K562 (cell line): Measurements from ENCODE around the gene LZTS2. TPM values are rescaled to one million over a fixed set of nuclear protein-coding genes. Genes with fewer than 3 reads are reported as not detected.
A peak's percentile ranks its signal among the peaks of the same experiment; 100 is the strongest.

Source experiments
- ATAC-seq: fragments of 200-7000 bp; cut with Tn5 transposase; 3 replicates; pipeline ENCODE4 v1.9.1; 2020; ENCODE audit warnings: moderate library complexity
- BruUV-seq: library from RNA; stranded (reverse); fragments of 400-500 nt; replicated peaks from 2 replicates; lab custom pipeline; 2021; lab: Mats Ljungman, UMichigan
- CTCF ChIA-PET: fragments of 300-600 bp; formaldehyde crosslinking; extraction: SDS; loops from one replicate; lab custom pipeline; 2021; ENCODE audit warnings: low intra/inter-chr PET ratio; lab: Yijun Ruan, JAX
- POLR2A ChIA-PET: fragments of 300-600, 350-650 bp; sonication (Branson Sonifier 250); formaldehyde crosslinking; extraction: SDS; loops from one replicate; lab custom pipeline; 2021; ENCODE audit warnings: antibody characterized with exemption, inconsistent platforms; lab: Yijun Ruan, JAX
- DNase-seq, 4 experiments: peaks; one replicate each; pipeline versions ENCODE4 v3.0.0 to v3.0.0-alpha.2; 2011 to 2018; ENCODE audit warnings: low spot score in 3 of 4, mixed read lengths in 3 of 4; ENCODE audit errors: extremely low read depth in 1 of 4
- FAIRE-seq: peaks from 2 replicates; lab custom pipeline; 2011; peaks lifted over from hg19 to GRCh38; lab: Jason Lieb, UNC
- H2AFZ ChIP-seq: 2 replicates; pipeline ENCODE4 v1.6.0; 2011; ENCODE audit warnings: low read depth, low read length, control low read depth, inconsistent platforms
- H3K27ac ChIP-seq: fragments of 200-600 bp; 3 replicates; pipeline ENCODE4 v1.8.0; 2011; ENCODE audit warnings: low read depth, mild to moderate bottlenecking, control low read depth, inconsistent platforms, low read length, moderate library complexity, mixed read lengths; ENCODE audit errors: extremely low read depth
- H3K27me3 ChIP-seq, 2 experiments: fragments of 300-600 bp in 1 of 2; 2 replicates in 1 of 2; 3 replicates in 1 of 2; pipeline versions ENCODE4 v1.6.0 to v1.8.0; 2011; ENCODE audit warnings: inconsistent platforms in 2 of 2, low read length in 2 of 2, mild to moderate bottlenecking in 1 of 2, mixed read lengths in 1 of 2, moderate library complexity in 1 of 2; ENCODE audit not compliant: control insufficient read depth in 2 of 2, insufficient read depth in 2 of 2
- H3K36me3 ChIP-seq: fragments of 300-600 bp; 3 replicates; pipeline ENCODE4 v1.8.0; 2011; ENCODE audit warnings: mild to moderate bottlenecking, low read length, inconsistent platforms; ENCODE audit not compliant: control insufficient read depth, insufficient read depth
- H3K4me1 ChIP-seq, 2 experiments: fragments of 200-600 bp in 1 of 2; replicated peaks in 1 of 2; 2 replicates in 1 of 2; 3 replicates in 1 of 2; pipeline versions ENCODE4 v1.5.1 to v1.8.0; 2011; ENCODE audit warnings: inconsistent platforms in 2 of 2, low read length in 2 of 2, mild to moderate bottlenecking in 1 of 2, mixed read lengths in 1 of 2, moderate library complexity in 1 of 2; ENCODE audit not compliant: control insufficient read depth in 2 of 2, insufficient read depth in 2 of 2
- H3K4me2 ChIP-seq: 2 replicates; pipeline ENCODE4 v1.6.1; 2011; ENCODE audit warnings: low read length, control low read depth, inconsistent platforms, mixed read lengths; ENCODE audit not compliant: insufficient read depth
- H3K4me3 ChIP-seq: fragments of 200-600 bp; sonication (generic), shearing (Covaris generic); 2 replicates; pipeline ENCODE4 v1.5.1; 2016; ENCODE audit warnings: control low read depth, inconsistent platforms
- H3K79me2 ChIP-seq: fragments of 200-600 bp; 3 replicates; pipeline ENCODE4 v1.8.0; 2011; ENCODE audit warnings: low read length, inconsistent platforms; ENCODE audit not compliant: control insufficient read depth, insufficient read depth
- H3K9ac ChIP-seq, 2 experiments: 2 replicates each; pipeline versions ENCODE4 v1.6.0 to v1.6.1; 2011; ENCODE audit warnings: low read depth in 2 of 2, low read length in 2 of 2, control low read depth in 1 of 2, inconsistent platforms in 1 of 2, mild to moderate bottlenecking in 1 of 2, mixed read lengths in 1 of 2; ENCODE audit not compliant: insufficient read depth in 1 of 2
- H3K9me1 ChIP-seq: one replicate; pipeline ENCODE4 v1.6.0; 2011; ENCODE audit warnings: inconsistent platforms, mild to moderate bottlenecking, low read length, moderate library complexity; ENCODE audit not compliant: control insufficient read depth, insufficient read depth
- H3K9me3 ChIP-seq: replicated peaks from 2 replicates; pipeline ENCODE4 v1.5.1; 2011; ENCODE audit warnings: low read depth, low read length, inconsistent platforms; ENCODE audit not compliant: control insufficient read depth, insufficient read depth
- H4K20me1 ChIP-seq: replicated peaks from 2 replicates; pipeline ENCODE4 v1.6.1; 2011; ENCODE audit warnings: low read length, inconsistent platforms, mixed read lengths; ENCODE audit not compliant: control insufficient read depth, insufficient read depth
- BCOR ChIP-seq: fragments of 450-650 bp; IDR thresholded peaks from 2 replicates; pipeline ENCODE4 v1.6.1; 2016
- CBFA2T2 ChIP-seq: fragments of 450-650 bp; conservative IDR thresholded peaks from 2 replicates; pipeline ENCODE4 v1.6.1; 2017; ENCODE audit warnings: mild to moderate bottlenecking
- ELF1 ChIP-seq: fragments of 200-800 bp; sonication (Bioruptor generic); IDR thresholded peaks from 2 replicates; pipeline ENCODE4 v1.6.1; 2016; ENCODE audit warnings: missing genetic modification characterization, missing compliant biosample characterization
- GTF2B ChIP-seq: IDR thresholded peaks from 2 replicates; pipeline ENCODE4 v1.6.1; 2011; ENCODE audit not compliant: insufficient read length; ENCODE audit errors: extremely low read depth
- HOMEZ ChIP-seq: fragments of 250-450 bp; sonication (Bioruptor Pico); IDR thresholded peaks from 2 replicates; pipeline ENCODE4 v1.4.0; 2020; ENCODE audit warnings: mild to moderate bottlenecking, moderate library complexity
- STAT5B ChIP-seq: fragments of 250-450 bp; sonication (Bioruptor Pico); IDR thresholded peaks from 2 replicates; pipeline ENCODE4 v1.8.0; 2021; ENCODE audit warnings: mild to moderate bottlenecking, inconsistent platforms
- ZFX ChIP-seq: sonication (generic); formaldehyde crosslinking; IDR thresholded peaks from 2 replicates; pipeline ENCODE4 v1.8.0; 2022; ENCODE audit warnings: mild to moderate bottlenecking, missing genetic modification reagents, moderate library complexity
- ZNF347 ChIP-seq: fragments of 450-650 bp; formaldehyde crosslinking; IDR thresholded peaks from 2 replicates; pipeline ENCODE4 v1.4.0; 2020; ENCODE audit warnings: low read depth, mild to moderate bottlenecking, moderate library complexity
- WGBS: fragments of 100-300 bp; shearing (Covaris generic); methylation state at CpG from one replicate; pipeline ENCODE4 v1.1.6; 2016; ENCODE audit warnings: low coverage, mixed read lengths; ENCODE audit not compliant: insufficient coverage; ENCODE audit errors: missing lambda C conversion rate; 5-methylcytosine and 5-hydroxymethylcytosine counted together
- in situ Hi-C: fragments of 300-500 bp; cut with MboI; formaldehyde crosslinking; loops from 4 replicates; pipeline ENCODE4 v1.15.0; 2018; ENCODE audit warnings: inconsistent platforms, mixed read lengths
- intact Hi-C: fragments of 100-400 bp; cut with micrococcal nuclease; formaldehyde crosslinking; loops from 2 replicates; pipeline ENCODE4 v1.14.2; 2022
- polyA plus RNA-seq, 8 experiments: library from polyadenylated mRNA; depleted of rRNA in 4 of 8; stranded (reverse) in 5 of 8; unstranded in 3 of 8; fragments of >200 nt; fragmentation: Nextera tagmentation in 2 of 8; fragmentation: Illumina TruSeq in 1 of 8; extraction: Ambion mirVana in 2 of 8; extraction: Trizol in 1 of 8; gene quantifications; 2 replicates each; pipeline versions ENCODE4 v1.2.1 to v1.2.3, GENCODE V29; 2011 to 2014; ENCODE audit warnings: inconsistent platforms in 1 of 8, missing spikeins in 1 of 8
- total RNA-seq, 7 experiments: library from RNA; depleted of rRNA in 6 of 7; stranded (reverse); fragments of >200 nt in 6 of 7; fragmentation: Illumina TruSeq in 2 of 7; extraction: Trizol in 2 of 7; gene quantifications; 2 replicates each; pipeline versions ENCODE4 v1.2.1 to v1.2.3, GENCODE V29; 2011 to 2021; ENCODE audit warnings: low replicate concordance in 1 of 7

Gene LZTS2
- total and polyA plus RNA-seq, 9 of the 15 experiments (the other 6 are each of a cell fraction or from before 2014, with no cell fraction given): 0.23 to 42.5 (median 14.7) TPM

GRCh38 chr10:101043363-101043707, 43.7 kb downstream of the LZTS2 start (continued):
- TF ChIP-seq ZFX (peak; percentile 3; the same call in 1 of the 2 replicates), ELF1 (tag) (no peak), HOMEZ (no peak)

- H3K4me1 ChIP-seq: peaks cover 13 to 26% of the 10 kb centered on the region in 2 experiments
- no peaks in the 10 kb centered on the region for H3K27me3 ChIP-seq
- no peak overlapping the region for H3K4me3 ChIP-seq
- no peak overlapping the region for H3K4me2 ChIP-seq
- H4K20me1 ChIP-seq: no peaks in the 10 kb centered on the region
- 59% methylated on average over 2 of the region's 2 CpGs for WGBS
- H3K9me3 ChIP-seq: no peaks in the 10 kb centered on the region
- H3K9ac ChIP-seq: no peak overlapping the region
- TF ChIP-seq ZNF347 (no peak), GTF2B (no peak), CBFA2T2 (no peak), BCOR (no peak), STAT5B (CRISPR knock-in tag) (no peak)
- ChIA-PET POLR2A (interaction anchor here (0.8 to 1.8 kb wide), 4 partner anchors 8 to 37 kb away, joined by 3 to 7 read pairs (median 6); no protein-coding TSS in a partner anchor), CTCF (no interaction called here)
- H3K79me2 ChIP-seq: no peaks in the 10 kb centered on the region
- no peaks in the 10 kb centered on the region for H3K36me3 ChIP-seq
- DNase-seq: no peak
- no TSS peak for BruUV-seq
- no peak overlapping the region for H3K27ac ChIP-seq
- intact Hi-C loops: loop anchor here (5.0 kb wide), 1 partner anchor 98 kb away; no protein-coding TSS in a partner anchor
- no peak overlapping the region for H2AFZ ChIP-seq
- in situ Hi-C loops: no loop called here
- no peaks in the 10 kb centered on the region for H3K9me1 ChIP-seq
- no peak for FAIRE-seq
- ATAC-seq: no peak
Observed at GRCh38 chr10:101044117-101044516, 44.5 kb downstream of the LZTS2 start.
